ENCODE data around the gene CASP14.
"Not testable (repeated sequence)": the region's sequence is repeated elsewhere in the genome, so short reads cannot be mapped to it uniquely, and the experiment has no call there.

The CASP14 gene

GRCh38 chr19:15048885-15049541, at the start of gene CASP14:
Gene CASP14, plus strand, starts transcription at chr19:15049480. Its CDS starts 2,772 bp downstream, at chr19:15052252.
- DNase-seq = no peak

GRCh38 chr19:15008308-15008707, 41.0 kb upstream of the CASP14 start:
- DNase-seq = no peak

GRCh38 chr19:15010501-15011300, 38.6 kb upstream of the CASP14 start:
- no peak for DNase-seq

GRCh38 chr19:15014579-15014978, 34.7 kb upstream of the CASP14 start:
- no peak for DNase-seq

- no peak for DNase-seq
Measured at GRCh38 chr19:15015946-15016542, 33.2 kb upstream of the CASP14 start.

- not testable (repeated sequence) for DNase-seq
Measured at GRCh38 chr19:15018836-15019235, 30.4 kb upstream of the CASP14 start.

- no peak for DNase-seq
Measured at GRCh38 chr19:15021286-15022007, 27.8 kb upstream of the CASP14 start.

GRCh38 chr19:15022752-15023151, 26.5 kb upstream of the CASP14 start:
- no peak for DNase-seq

- DNase-seq = no peak
Measured at GRCh38 chr19:15025217-15025616, 24.1 kb upstream of the CASP14 start.

GRCh38 chr19:15028490-15028889, 20.8 kb upstream of the CASP14 start:
- no peak for DNase-seq

GRCh38 chr19:15031675-15032074, 17.6 kb upstream of the CASP14 start:
- DNase-seq = no peak

GRCh38 chr19:15035795-15036311, 13.4 kb upstream of the CASP14 start:
- DNase-seq = no peak

- no peak for DNase-seq
Measured at GRCh38 chr19:15037586-15037985, 11.7 kb upstream of the CASP14 start.

- no peak for DNase-seq
Measured at GRCh38 chr19:15038294-15038693, 11.0 kb upstream of the CASP14 start.

- DNase-seq = no peak
Measured at GRCh38 chr19:15042003-15042402, 7.3 kb upstream of the CASP14 start.

- DNase-seq = no peak
Measured at GRCh38 chr19:15042826-15043225, 6.5 kb upstream of the CASP14 start.

- DNase-seq = no peak
Measured at GRCh38 chr19:15045506-15045905, 3.8 kb upstream of the CASP14 start.

GRCh38 chr19:15047680-15048079, 1.6 kb upstream of the CASP14 start:
- no peak for DNase-seq

- DNase-seq = no peak
Measured at GRCh38 chr19:15048128-15048527, 1.2 kb upstream of the CASP14 start.

- DNase-seq = no peak
Measured at GRCh38 chr19:15050639-15051038, 1.4 kb downstream of the CASP14 start.

GRCh38 chr19:15062036-15062435, 12.8 kb downstream of the CASP14 start:
- DNase-seq = no peak

- DNase-seq = not testable (repeated sequence)
Measured at GRCh38 chr19:15070386-15070785, 21.1 kb downstream of the CASP14 start.

All from T1000 (cell line).